Gastroesophageal sphincter (tissue), 4 donors: ENCODE results near the gene HPSE. TPM values are rescaled to one million over a fixed set of nuclear protein-coding genes. Genes with fewer than 3 reads are reported as not detected.

Experiments used
- ATAC-seq: fragments of 150-250 bp; one replicate; pipeline ENCODE4 v1.9.1; 2016; ENCODE audit warnings: mild to moderate bottlenecking, moderate library complexity
- H3K27ac ChIP-seq, 4 donors: fragments of 200-600 bp; sonication (generic) in 3 of 4; 1 replicate in 3 of 4; 2 replicates in 1 of 4; pipeline ENCODE4 v1.5.1; 2016 to 2019
- H3K27me3 ChIP-seq: fragments of 200-600 bp; sonication (generic); one replicate; pipeline ENCODE4 v1.5.1; 2019
- H3K36me3 ChIP-seq, 2 donors: fragments of 200-600 bp; sonication (generic); one replicate each; pipeline ENCODE4 v1.5.1; 2019; ENCODE audit warnings: control low read depth in 1 of 2
- H3K4me1 ChIP-seq, 3 donors: fragments of 200-600 bp; sonication (generic); 1 replicate in 2 of 3; 2 replicates in 1 of 3; pipeline ENCODE4 v1.5.1; 2016 to 2019; ENCODE audit warnings: control low read depth in 2 of 3
- H3K4me3 ChIP-seq, 2 donors: fragments of 200-600 bp; sonication (generic); one replicate each; pipeline ENCODE4 v1.5.1; 2019; ENCODE audit warnings: mild to moderate bottlenecking in 1 of 2, moderate library complexity in 1 of 2
- H3K9me3 ChIP-seq, 3 donors: fragments of 200-600 bp; sonication (generic); one replicate each; pipeline ENCODE4 v1.5.1; 2017 to 2019; ENCODE audit warnings: control low read depth in 2 of 3
- EP300 ChIP-seq: sonication (generic); formaldehyde crosslinking; IDR thresholded peaks from one replicate; pipeline ENCODE4 v1.6.1; 2017; ENCODE audit warnings: antibody characterized with exemption, mild to moderate bottlenecking
- POLR2A ChIP-seq, 2 donors: fragments of 450-650 bp; IDR thresholded peaks; one replicate each; pipeline ENCODE4 v1.6.1; 2017; ENCODE audit warnings: antibody characterized with exemption in 2 of 2, mild to moderate bottlenecking in 2 of 2, moderate library complexity in 1 of 2
- POLR2AphosphoS5 ChIP-seq: sonication (generic); formaldehyde crosslinking; IDR thresholded peaks from one replicate; pipeline ENCODE4 v1.6.1; 2017; ENCODE audit warnings: antibody characterized with exemption
- WGBS, 2 donors: methylation state at CpG; one replicate each; pipeline ENCODE4 v1.1.5; 2018; ENCODE audit warnings: low coverage in 1 of 2; 5-methylcytosine and 5-hydroxymethylcytosine counted together
- total RNA-seq, 4 donors: library from RNA; depleted of rRNA; stranded (reverse); fragments of >200 nt; gene quantifications; one replicate each; pipeline ENCODE4 v1.1.0, GENCODE V29; 2016
- TF ChIP-seq, protein P1 (sequence below), 4 experiments: fragments of 200-600 bp in 2 of 4; fragments of 450-650 bp in 2 of 4; sonication (generic) in 1 of 4; IDR thresholded peaks; one replicate each; pipeline ENCODE4 v1.5.1; 2017 to 2019; ENCODE audit warnings: antibody characterized with exemption in 4 of 4, mild to moderate bottlenecking in 2 of 4, moderate library complexity in 2 of 4

HPSE gene
- total RNA-seq, 4 donors from 2014 or later: 0.47 to 3.3 (median 1.5) TPM

DNA sequence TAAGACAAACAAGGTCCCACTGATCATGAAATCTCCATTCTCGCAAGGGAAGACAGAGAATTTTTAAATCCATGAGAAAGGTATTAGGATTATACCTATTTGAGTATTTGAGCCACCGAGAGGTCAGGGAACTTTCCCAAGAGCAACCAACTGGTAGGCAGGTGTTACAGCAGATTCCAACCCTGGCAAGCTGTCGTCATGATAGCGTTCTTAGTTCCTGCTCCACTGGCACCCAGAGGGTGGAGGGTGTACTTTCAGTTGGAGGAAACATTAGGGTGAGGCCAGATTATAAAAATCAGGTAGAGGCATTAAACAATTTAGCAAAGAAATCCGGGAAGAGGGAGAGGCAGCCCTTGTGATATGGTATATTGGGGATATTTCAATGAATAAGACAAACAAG, 73.3 kb downstream of the HPSE start:
- Histone ChIP-seq H3K27ac (no peak overlapping the region), H3K4me1 (peaks cover under 1 to 5% (median 3%) of the 10 kb centered on the region in 3 donors), H3K36me3 (peaks cover 0 to 20% of the 10 kb centered on the region in 2 donors), H3K4me3 (no peak overlapping the region), H3K27me3 (no peaks in the 10 kb centered on the region), H3K9me3 (no peaks in the 10 kb centered on the region)
- TF ChIP-seq POLR2A (IDR thresholded peaks at IDR 0.05) (no peak), POLR2AphosphoS5 (no peak), EP300 (no peak)
- TF ChIP-seq, protein P1, sequence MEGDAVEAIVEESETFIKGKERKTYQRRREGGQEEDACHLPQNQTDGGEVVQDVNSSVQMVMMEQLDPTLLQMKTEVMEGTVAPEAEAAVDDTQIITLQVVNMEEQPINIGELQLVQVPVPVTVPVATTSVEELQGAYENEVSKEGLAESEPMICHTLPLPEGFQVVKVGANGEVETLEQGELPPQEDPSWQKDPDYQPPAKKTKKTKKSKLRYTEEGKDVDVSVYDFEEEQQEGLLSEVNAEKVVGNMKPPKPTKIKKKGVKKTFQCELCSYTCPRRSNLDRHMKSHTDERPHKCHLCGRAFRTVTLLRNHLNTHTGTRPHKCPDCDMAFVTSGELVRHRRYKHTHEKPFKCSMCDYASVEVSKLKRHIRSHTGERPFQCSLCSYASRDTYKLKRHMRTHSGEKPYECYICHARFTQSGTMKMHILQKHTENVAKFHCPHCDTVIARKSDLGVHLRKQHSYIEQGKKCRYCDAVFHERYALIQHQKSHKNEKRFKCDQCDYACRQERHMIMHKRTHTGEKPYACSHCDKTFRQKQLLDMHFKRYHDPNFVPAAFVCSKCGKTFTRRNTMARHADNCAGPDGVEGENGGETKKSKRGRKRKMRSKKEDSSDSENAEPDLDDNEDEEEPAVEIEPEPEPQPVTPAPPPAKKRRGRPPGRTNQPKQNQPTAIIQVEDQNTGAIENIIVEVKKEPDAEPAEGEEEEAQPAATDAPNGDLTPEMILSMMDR (IDR thresholded peaks at IDR 0.05): no peak
- WGBS, 2 donors: 78 to 98% methylated on average over 4 to 5 of the region's 5 CpGs
- ATAC-seq: no peak

DNA sequence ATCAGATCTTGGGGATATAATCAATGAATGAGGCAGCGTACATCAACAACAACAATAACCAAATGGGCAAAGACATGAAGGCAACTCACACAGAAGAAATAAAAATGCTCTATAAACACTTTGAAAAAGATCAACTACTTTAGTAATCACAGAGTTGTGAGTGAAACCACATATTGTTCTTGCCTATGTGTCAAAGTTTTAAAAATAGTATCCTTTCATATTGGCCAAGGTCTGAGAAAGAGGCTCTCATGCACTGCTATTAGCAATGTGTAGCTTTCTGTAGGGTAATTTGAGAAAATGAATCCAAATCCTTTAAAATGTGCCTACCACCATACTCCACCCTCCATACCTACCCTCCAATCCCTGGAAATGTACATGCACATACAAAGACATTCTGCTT, 75.1 kb downstream of the HPSE start:
- ATAC-seq: no peak
- H3K27ac ChIP-seq: no peak overlapping the region
- H3K4me1 ChIP-seq: peaks cover 2 to 14% (median 3%) of the 10 kb centered on the region in 3 donors
- H3K27me3 ChIP-seq: no peaks in the 10 kb centered on the region
- H3K9me3 ChIP-seq: no peaks in the 10 kb centered on the region
- H3K36me3 ChIP-seq: peaks cover 0 to 14% of the 10 kb centered on the region in 2 donors
- TF ChIP-seq, protein P1 (IDR thresholded peaks at IDR 0.05): no peak
- TF ChIP-seq POLR2A (IDR thresholded peaks at IDR 0.05): no peak
- no peak for TF ChIP-seq POLR2AphosphoS5
- 100% methylated on average over 1 of the region's 1 CpG; no CpG with 5 or more reads in 1 of the 2 donors for WGBS, 2 donors
- no peak overlapping the region for H3K4me3 ChIP-seq

DNA sequence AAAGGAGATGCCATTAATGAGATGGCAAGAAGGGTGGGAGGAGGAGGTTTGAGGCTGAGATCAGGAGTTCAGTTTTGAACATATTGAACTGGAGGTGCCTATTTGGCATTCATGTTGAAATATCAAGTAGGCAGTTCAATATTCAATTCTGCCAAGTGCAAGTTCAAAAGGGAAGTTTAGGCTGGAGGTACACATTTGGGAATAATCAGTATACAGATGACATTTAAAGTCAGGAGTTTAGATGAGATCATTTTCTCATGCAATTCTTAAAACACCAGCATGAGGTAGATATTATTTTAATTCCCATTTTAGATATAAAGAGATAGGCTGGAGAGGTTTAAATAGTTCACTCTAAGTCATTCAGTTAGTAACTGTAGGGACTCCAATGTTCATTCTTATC, 76.2 kb downstream of the HPSE start:
- no peak for TF ChIP-seq POLR2AphosphoS5
- no peak for TF ChIP-seq EP300
- TF ChIP-seq POLR2A (IDR thresholded peaks at IDR 0.05): no peak
- TF ChIP-seq, protein P1 (IDR thresholded peaks at IDR 0.05): no peak
- H3K36me3 ChIP-seq: peaks cover 0 to 12% of the 10 kb centered on the region in 2 donors
- H3K4me3 ChIP-seq: no peak overlapping the region
- no peak overlapping the region for H3K27ac ChIP-seq
- H3K9me3 ChIP-seq: no peaks in the 10 kb centered on the region
- peaks cover 2 to 14% (median 3%) of the 10 kb centered on the region in 3 donors for H3K4me1 ChIP-seq
- H3K27me3 ChIP-seq: no peaks in the 10 kb centered on the region
- no peak for ATAC-seq

DNA sequence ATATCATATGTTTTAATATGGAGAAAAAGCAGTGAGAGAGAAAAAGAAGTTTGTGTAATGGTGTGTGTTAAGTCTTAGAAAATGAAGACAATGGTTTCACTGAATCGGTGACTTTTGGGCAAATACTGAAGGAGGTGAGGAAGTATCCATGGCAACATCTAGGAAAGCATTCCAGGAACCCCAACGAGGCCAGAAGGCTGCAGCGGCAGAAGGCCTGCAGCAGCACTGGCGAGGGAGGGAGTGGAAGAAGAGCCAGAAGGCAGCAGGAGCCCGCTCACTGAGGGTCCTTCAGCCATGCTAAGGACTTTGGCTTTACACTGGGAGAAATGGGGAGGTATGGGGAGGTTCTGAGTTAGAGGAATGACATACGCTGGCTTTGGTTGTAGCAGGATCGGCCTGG, 76.8 kb downstream of the HPSE start:
- peaks cover 0 to 8% of the 10 kb centered on the region in 2 donors for H3K36me3 ChIP-seq
- no peak overlapping the region for H3K4me3 ChIP-seq
- 84 to 87% methylated on average over 6 to 7 of the region's 7 CpGs for WGBS, 2 donors
- no peaks in the 10 kb centered on the region for H3K9me3 ChIP-seq
- TF ChIP-seq, protein P1 (IDR thresholded peaks at IDR 0.05): no peak
- TF ChIP-seq POLR2AphosphoS5 (no peak), POLR2A (IDR thresholded peaks at IDR 0.05) (no peak), EP300 (no peak)
- H3K27ac ChIP-seq: no peak overlapping the region
- peaks cover 2 to 14% (median 3%) of the 10 kb centered on the region in 3 donors for H3K4me1 ChIP-seq
- no peaks in the 10 kb centered on the region for H3K27me3 ChIP-seq
- no peak for ATAC-seq

DNA sequence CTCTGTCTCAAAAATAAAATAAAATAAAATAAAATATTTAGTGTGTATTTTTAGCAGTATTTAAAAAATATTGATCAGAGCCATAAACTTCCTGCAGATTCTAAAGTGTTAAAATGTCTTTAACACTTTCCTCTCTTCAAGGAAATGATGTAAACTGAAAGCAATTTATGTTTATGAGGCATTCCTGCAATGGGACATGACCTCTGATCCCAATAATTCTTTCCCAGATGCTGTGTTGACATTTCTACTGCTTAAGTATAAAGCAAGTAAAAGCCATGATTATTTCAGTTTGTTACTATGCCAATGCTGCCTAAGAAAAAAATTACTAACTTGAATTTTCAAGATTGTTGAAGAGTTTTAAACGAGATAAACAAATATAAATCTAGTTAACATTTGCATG, 79.1 kb downstream of the HPSE start:
- TF ChIP-seq, protein P1 (IDR thresholded peaks at IDR 0.05): no peak
- no peak for TF ChIP-seq POLR2A (IDR thresholded peaks at IDR 0.05)
- TF ChIP-seq POLR2AphosphoS5: peak; percentile 79
- TF ChIP-seq EP300: no peak
- 53 to 55% methylated on average over 1 of the region's 1 CpG for whole genome bisulfite sequencing, 2 donors
- Histone ChIP-seq H3K27ac (no peak overlapping the region), H3K4me3 (no peak overlapping the region), H3K9me3 (no peaks in the 10 kb centered on the region), H3K4me1 (peaks cover 2 to 14% (median 3%) of the 10 kb centered on the region in 3 donors), H3K36me3 (no peaks in the 10 kb centered on the region), H3K27me3 (no peaks in the 10 kb centered on the region)
- ATAC-seq: no peak
